C4-2B (cell line): ENCODE measurements around the gene IMPACT.
A peak's percentile ranks its signal among the peaks of the same experiment; 100 is the strongest.

Source experiments
- CTCF ChIP-seq: fragments of 450-650 bp; conservative IDR thresholded peaks from 2 replicates; pipeline ENCODE4 v1.5.1; 2017; ENCODE audit warnings: mild to moderate bottlenecking
- ZFX ChIP-seq: fragments of 450-650 bp; IDR thresholded peaks from 2 replicates; pipeline ENCODE4 v1.6.1; 2017

- TF ChIP-seq CTCF (peak; percentile 85), ZFX (no peak)
Measured at GRCh38 chr18:24488824-24489493, 62.5 kb downstream of the IMPACT start.
